ELR (cell line): ENCODE data around the gene KIR3DL1.
"Not testable (repeated sequence)": the region's sequence is repeated elsewhere in the genome, so short reads cannot be mapped to it uniquely, and the experiment has no call there.

ENCODE experiments used
- DNase-seq: peaks from one replicate; pipeline ENCODE4 v3.0.0-alpha.2; 2015; ENCODE audit warnings: low read depth

KIR3DL1 gene

GRCh38 chr19:54814571-54814970, 1.7 kb upstream of the KIR3DL1 start:
- not testable (repeated sequence) for DNase-seq

GRCh38 chr19:54817670-54818536, 1.6 kb downstream of the KIR3DL1 start:
- DNase-seq: no peak

- not testable (repeated sequence) for DNase-seq
Observed at GRCh38 chr19:54824416-54824815, 8.1 kb downstream of the KIR3DL1 start.

- not testable (repeated sequence) for DNase-seq
Observed at GRCh38 chr19:54825326-54825725, 9.1 kb downstream of the KIR3DL1 start.

- not testable (repeated sequence) for DNase-seq
Observed at GRCh38 chr19:54828064-54828463, 11.8 kb downstream of the KIR3DL1 start.

GRCh38 chr19:54832496-54832895, 16.2 kb downstream of the KIR3DL1 start, which contains the start of gene KIR2DS4:
KIR2DS4 (plus strand) TSS chr19:54832676.
- DNase-seq: not testable (repeated sequence)

GRCh38 chr19:54835126-54835525, 18.9 kb downstream of the KIR3DL1 start:
- DNase-seq: not testable (repeated sequence)

- DNase-seq: not testable (repeated sequence)
Observed at GRCh38 chr19:54837522-54837921, 21.3 kb downstream of the KIR3DL1 start.

- not testable (repeated sequence) for DNase-seq
Observed at GRCh38 chr19:54843171-54843570, 26.9 kb downstream of the KIR3DL1 start.

- not testable (repeated sequence) for DNase-seq
Observed at GRCh38 chr19:54850061-54850640, 33.9 kb downstream of the KIR3DL1 start, which contains the start of gene KIR3DL2. KIR3DL2 (plus strand) TSS chr19:54850443; CDS start chr19:54850476, 33 bp downstream.

- DNase-seq: no peak
Observed at GRCh38 chr19:54850930-54851329, 34.7 kb downstream of the KIR3DL1 start.

- no peak for DNase-seq
Observed at GRCh38 chr19:54851353-54851752, 35.1 kb downstream of the KIR3DL1 start.

GRCh38 chr19:54855241-54855640, 39.0 kb downstream of the KIR3DL1 start:
- DNase-seq: not testable (repeated sequence)

- DNase-seq: not testable (repeated sequence)
Observed at GRCh38 chr19:54858476-54858875, 42.2 kb downstream of the KIR3DL1 start.

GRCh38 chr19:54859421-54859820, 43.2 kb downstream of the KIR3DL1 start:
- not testable (repeated sequence) for DNase-seq

GRCh38 chr19:54863459-54863858, 47.2 kb downstream of the KIR3DL1 start:
- DNase-seq: not testable (repeated sequence)

GRCh38 chr19:54871696-54872095, 55.4 kb downstream of the KIR3DL1 start:
- DNase-seq: no peak

GRCh38 chr19:54873990-54874389, 57.7 kb downstream of the KIR3DL1 start, which contains the start of gene FCAR:
FCAR (plus strand) TSS chr19:54874235; CDS start chr19:54874290, 55 bp downstream.
- no peak for DNase-seq

GRCh38 chr19:54875506-54875905, 59.2 kb downstream of the KIR3DL1 start:
- DNase-seq: no peak

GRCh38 chr19:54877471-54877870, 61.2 kb downstream of the KIR3DL1 start:
- DNase-seq: no peak
